ENCODE measurements around the gene MBTD1.
"Not testable (repeated sequence)": the region's sequence is repeated elsewhere in the genome, so short reads cannot be mapped to it uniquely, and the experiment has no call there.

MBTD1 gene

GRCh38 chr17:51259564-51260236 lies at the start of gene MBTD1:
Gene MBTD1 (minus strand): TSS chr17:51260049. CDS start chr17:51225161, 34,888 bp downstream.
- peak; percentile 24; the same call in 1 of the 2 replicates for TF ChIP-seq POLR2A (IDR thresholded peaks at IDR 0.05; ENCODE audit: low read depth, low read length)
- DNase-seq (ENCODE audit: insufficient read length, low spot score) (peak; percentile 97), FAIRE-seq (peak; percentile 57)

- no peak for FAIRE-seq
- TF ChIP-seq POLR2A (IDR thresholded peaks at IDR 0.05; ENCODE audit: low read depth, low read length): no peak
- no peak for DNase-seq (ENCODE audit: insufficient read length, low spot score)
Observed at GRCh38 chr17:51305182-51305581, 45.3 kb upstream of the MBTD1 start.

GRCh38 chr17:51299859-51300258 lies 40.0 kb upstream of the MBTD1 start:
- TF ChIP-seq POLR2A (IDR thresholded peaks at IDR 0.05; ENCODE audit: low read depth, low read length): no peak
- DNase-seq (ENCODE audit: insufficient read length, low spot score): no peak
- FAIRE-seq: peak; percentile 23

GRCh38 chr17:51298508-51299371 lies 38.9 kb upstream of the MBTD1 start:
- FAIRE-seq (peak; percentile 85), DNase-seq (ENCODE audit: insufficient read length, low spot score) (peak; percentile 16)
- TF ChIP-seq POLR2A (IDR thresholded peaks at IDR 0.05; ENCODE audit: low read depth, low read length): no peak

GRCh38 chr17:51294338-51294737 lies 34.5 kb upstream of the MBTD1 start:
- not testable (repeated sequence) for DNase-seq (ENCODE audit: insufficient read length, low spot score); FAIRE-seq

- TF ChIP-seq POLR2A (IDR thresholded peaks at IDR 0.05; ENCODE audit: low read depth, low read length): no peak
- FAIRE-seq (no peak), DNase-seq (ENCODE audit: insufficient read length, low spot score) (no peak)
Observed at GRCh38 chr17:51289696-51290111, 29.9 kb upstream of the MBTD1 start.

GRCh38 chr17:51287412-51287811 lies 27.6 kb upstream of the MBTD1 start:
- TF ChIP-seq POLR2A (IDR thresholded peaks at IDR 0.05; ENCODE audit: low read depth, low read length): no peak
- DNase-seq (ENCODE audit: insufficient read length, low spot score): no peak
- FAIRE-seq: no peak

GRCh38 chr17:51279183-51279582 lies 19.3 kb upstream of the MBTD1 start:
- DNase-seq (ENCODE audit: insufficient read length, low spot score): no peak
- TF ChIP-seq POLR2A (IDR thresholded peaks at IDR 0.05; ENCODE audit: low read depth, low read length): no peak
- no peak for FAIRE-seq

GRCh38 chr17:51275381-51275780 lies 15.5 kb upstream of the MBTD1 start:
- DNase-seq (ENCODE audit: insufficient read length, low spot score) (no peak), FAIRE-seq (no peak)
- no peak for TF ChIP-seq POLR2A (IDR thresholded peaks at IDR 0.05; ENCODE audit: low read depth, low read length)

- DNase-seq (ENCODE audit: insufficient read length, low spot score) (no peak), FAIRE-seq (no peak)
- TF ChIP-seq POLR2A (IDR thresholded peaks at IDR 0.05; ENCODE audit: low read depth, low read length): no peak
Observed at GRCh38 chr17:51272812-51273211, 13.0 kb upstream of the MBTD1 start.

GRCh38 chr17:51270636-51271035 lies 10.8 kb upstream of the MBTD1 start:
- DNase-seq (ENCODE audit: insufficient read length, low spot score) (no peak), FAIRE-seq (no peak)
- TF ChIP-seq POLR2A (IDR thresholded peaks at IDR 0.05; ENCODE audit: low read depth, low read length): no peak

- DNase-seq (ENCODE audit: insufficient read length, low spot score): no peak
- no peak for TF ChIP-seq POLR2A (IDR thresholded peaks at IDR 0.05; ENCODE audit: low read depth, low read length)
- FAIRE-seq: no peak
Observed at GRCh38 chr17:51269991-51270390, 10.1 kb upstream of the MBTD1 start.

GRCh38 chr17:51264466-51264865 lies 4.6 kb upstream of the MBTD1 start:
- not testable (repeated sequence) for FAIRE-seq; DNase-seq (ENCODE audit: insufficient read length, low spot score)

GRCh38 chr17:51263006-51263405 lies 3.2 kb upstream of the MBTD1 start:
- DNase-seq (ENCODE audit: insufficient read length, low spot score) (no peak), FAIRE-seq (no peak)
- no peak for TF ChIP-seq POLR2A (IDR thresholded peaks at IDR 0.05; ENCODE audit: low read depth, low read length)

Data from H54 (cell line).